ENCODE data around the gene GP2.
"Not testable (repeated sequence)": the region's sequence is repeated elsewhere in the genome, so short reads cannot be mapped to it uniquely, and the experiment has no call there.

Gene GP2

DNA sequence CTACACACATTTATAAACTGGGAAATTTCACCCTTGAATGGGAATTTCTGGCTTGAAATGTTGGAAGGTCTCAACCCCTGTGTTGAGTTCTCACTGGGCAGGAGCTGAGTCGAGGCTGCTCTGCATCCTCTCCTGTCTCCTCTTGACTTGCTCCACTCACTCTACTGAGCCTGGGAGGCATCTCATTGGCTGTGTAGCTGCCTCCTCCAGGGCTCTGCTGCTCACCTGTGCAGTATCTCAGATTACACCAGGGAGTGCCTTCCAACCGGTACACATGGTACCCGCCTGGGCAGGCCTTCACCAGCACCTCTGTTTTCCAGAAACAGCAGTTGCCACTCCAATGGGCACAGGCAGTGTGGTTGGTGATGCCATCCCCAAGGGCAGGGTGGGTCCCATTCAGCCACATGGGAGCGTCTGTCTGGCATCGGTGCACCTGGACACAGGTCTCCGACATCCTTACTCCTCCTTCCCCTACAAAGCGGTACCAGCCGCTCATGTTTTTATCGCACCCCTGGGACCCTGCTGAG, 3.7 kb downstream of the GP2 start:
- DNase-seq (ENCODE audit: low read depth) = no peak

DNA sequence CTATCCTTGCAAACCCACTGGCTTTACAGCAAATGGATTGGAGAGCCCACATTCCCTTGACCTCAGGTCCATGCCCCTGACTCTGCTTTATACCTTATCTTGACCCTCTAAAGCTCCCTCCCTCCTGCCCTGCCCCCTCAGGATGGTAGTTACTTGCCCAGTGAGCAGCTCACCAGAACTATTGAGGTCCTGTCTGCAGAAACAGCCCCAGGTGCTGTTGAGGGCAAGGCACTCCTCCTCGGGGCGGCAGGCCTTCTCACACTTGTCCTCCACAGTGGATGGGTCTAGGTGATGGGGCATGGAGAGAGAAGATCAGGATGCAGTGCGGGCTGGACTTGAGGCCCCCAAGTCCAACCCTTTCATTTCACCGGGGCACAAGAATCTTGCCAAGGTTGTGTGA, 4.6 kb downstream of the GP2 start:
- no peak for DNase-seq (ENCODE audit: low read depth)

DNA sequence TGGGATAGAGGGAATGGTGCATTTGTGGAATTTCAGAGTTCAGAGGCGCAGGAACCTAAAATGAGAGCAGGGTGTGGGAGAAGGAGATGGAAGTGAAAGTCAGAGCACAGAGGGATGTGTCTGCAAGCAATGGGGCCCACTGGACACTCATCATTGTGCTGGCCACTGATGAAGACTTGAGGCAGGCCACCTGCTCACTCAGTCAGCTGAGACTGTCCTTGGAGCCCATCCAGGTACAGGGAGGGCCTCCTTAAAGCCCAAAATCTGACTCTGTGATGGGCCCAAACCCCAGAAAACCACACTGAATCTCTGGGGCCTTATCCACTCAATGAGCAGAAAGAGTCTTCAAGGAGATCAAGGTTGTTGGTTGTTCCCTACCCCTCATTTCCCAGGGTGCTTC, 5.6 kb downstream of the GP2 start:
- no peak for DNase-seq (ENCODE audit: low read depth)

DNA sequence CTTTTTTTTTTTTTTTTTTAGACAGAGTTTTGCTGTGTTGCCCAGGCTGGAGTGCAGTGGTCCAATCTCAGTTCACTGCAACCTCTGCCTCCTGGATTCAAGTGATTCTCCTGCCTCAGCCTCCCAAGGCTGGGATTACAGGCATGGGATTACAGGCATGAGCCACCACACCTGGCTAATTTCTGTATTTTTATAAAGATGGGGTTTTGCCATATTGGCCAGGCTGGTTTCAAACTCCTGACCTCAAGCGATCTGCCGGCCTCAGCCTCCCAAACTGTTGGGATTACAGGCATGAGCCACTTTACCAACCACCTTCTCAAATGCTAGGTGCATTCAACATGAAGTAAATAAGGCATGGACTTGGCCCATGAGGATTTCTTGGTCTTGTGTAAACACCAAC, 6.3 kb downstream of the GP2 start:
- DNase-seq (ENCODE audit: low read depth) = not testable (repeated sequence)

DNA sequence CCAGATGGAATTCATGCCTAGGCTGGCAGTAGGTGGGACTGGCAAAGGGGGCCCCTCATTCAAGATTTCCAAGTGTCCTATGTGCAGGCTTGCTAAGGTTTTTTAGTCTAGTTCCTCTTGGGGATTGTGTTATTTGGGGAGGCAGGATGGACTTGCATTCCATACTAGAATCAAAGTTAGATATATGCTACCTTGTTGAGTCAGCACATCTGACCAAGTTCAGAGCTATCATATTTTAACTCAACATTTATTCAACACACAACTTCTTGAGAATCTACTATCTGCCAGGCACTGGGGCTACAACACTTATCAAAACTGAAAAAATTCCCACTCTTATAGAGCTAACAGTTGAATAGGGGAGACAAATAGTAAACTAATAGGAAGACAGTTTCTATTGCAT, 6.7 kb downstream of the GP2 start:
- DNase-seq (ENCODE audit: low read depth) = no peak

DNA sequence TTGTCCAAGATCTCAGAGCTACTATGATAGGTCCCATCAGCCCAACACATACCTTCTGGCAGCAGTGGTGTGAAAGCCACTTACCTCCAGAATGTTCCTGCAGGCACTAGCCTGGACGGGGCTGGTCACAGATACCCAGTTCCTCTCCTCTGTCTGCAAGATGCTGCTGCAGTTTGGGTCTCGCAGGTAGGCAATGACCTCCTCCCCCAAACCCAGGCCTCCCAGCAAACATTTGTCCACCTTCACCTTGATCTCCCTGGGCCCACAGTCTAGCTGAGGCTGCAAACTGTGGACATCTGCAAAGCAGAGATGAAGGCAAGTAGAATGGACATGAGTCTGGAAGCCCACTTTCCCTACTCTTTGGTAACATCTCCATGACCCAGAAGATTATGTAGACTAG, 7.1 kb downstream of the GP2 start:
- DNase-seq (ENCODE audit: low read depth) = no peak

DNA sequence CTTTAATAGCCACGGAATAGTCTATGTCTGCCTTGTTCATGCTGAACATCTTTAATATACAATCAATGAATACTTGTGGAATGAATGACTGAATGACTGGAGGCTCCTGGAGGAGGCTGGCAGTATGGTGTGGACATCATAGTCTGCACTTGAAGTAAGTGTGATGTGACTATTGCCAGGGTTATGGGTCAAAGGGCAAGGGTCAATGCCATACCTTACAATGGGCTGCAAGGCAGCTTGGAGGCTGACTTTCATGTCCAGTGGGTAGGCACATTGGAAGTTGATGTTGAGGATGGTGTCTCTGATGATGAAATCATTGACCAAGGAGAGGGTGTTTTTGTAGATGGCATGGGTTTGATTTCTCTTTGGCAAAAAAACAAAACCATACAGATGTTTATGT, 7.9 kb downstream of the GP2 start:
- DNase-seq (ENCODE audit: low read depth) = no peak

DNA sequence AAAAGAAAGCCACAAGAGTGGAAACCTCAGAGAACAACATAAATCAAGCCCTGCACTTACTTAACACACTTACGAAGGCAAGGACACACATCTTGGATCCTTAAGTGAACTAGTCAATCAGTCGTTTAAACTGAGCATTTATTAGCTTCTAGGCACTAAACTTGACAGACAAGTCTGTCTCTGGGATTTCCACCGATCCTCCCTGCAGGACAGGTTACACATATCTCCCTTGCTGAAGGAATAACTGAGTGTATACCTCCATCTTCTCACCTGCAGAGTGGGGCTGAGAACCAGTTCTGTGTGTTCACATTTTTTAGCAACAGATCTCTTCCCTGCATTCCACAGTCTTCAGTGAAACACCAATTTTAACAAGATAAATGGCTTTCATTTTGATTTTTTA, 8.9 kb downstream of the GP2 start:
- DNase-seq (ENCODE audit: low read depth) = no peak

DNA sequence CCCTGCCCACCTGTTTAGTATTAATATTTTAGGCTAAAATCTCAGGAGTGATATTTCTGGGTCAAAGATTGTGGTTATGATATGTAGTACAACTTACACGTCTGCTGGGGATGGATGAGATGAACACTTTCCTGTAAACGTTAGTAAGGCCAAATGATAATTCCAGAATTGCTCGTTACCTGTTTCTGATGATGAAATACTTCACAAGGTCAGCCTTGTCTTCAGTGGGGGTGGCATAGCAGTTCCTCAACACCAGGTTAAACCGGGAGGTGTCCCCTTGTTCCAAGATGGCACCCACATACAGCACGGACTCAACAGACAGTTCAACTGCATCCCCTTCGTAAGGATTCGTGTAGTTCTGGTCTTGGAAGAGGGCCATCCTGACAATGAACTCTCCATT, 9.3 kb downstream of the GP2 start:
- no peak for DNase-seq (ENCODE audit: low read depth)

DNA sequence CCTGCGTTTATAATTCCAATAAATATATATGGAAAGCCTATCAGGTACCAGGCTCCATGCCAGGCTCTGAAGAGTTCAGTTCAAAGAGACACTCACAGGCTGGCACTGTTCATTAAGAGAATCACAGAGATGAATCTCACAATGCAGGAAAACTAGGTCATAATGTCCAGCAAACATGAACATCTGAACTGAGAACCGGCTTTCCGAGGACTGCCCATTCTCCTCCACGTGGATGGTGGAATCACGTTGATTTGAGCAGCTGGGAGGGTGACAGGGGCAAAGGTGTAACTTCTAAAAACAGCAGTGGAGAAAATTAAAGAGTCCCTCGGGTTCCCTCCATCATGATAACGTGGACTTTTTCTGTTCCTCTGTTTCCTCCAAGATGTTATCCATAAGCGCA, 10.2 kb downstream of the GP2 start:
- no peak for DNase-seq (ENCODE audit: low read depth)

DNA sequence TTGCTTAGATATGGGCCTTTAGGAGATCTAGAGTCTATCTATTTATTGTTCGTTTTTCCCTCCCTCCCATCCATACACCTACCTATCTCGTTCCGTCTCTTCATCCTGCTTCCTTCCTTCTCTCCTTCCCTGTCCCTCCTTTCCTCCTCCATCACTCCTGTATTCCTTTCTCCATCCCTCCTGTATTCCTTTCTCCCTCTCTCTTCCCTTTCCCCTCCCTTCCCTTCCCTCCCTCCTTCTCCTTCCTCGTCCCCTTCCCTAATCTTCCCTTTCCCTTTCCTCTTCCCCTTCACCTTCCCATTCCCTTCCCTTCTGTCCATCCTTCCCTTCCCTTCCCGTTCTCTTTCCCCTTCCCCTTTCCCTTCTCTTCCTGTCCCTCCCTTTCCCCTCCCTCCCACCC, 10.6 kb downstream of the GP2 start:
- no peak for DNase-seq (ENCODE audit: low read depth)

DNA sequence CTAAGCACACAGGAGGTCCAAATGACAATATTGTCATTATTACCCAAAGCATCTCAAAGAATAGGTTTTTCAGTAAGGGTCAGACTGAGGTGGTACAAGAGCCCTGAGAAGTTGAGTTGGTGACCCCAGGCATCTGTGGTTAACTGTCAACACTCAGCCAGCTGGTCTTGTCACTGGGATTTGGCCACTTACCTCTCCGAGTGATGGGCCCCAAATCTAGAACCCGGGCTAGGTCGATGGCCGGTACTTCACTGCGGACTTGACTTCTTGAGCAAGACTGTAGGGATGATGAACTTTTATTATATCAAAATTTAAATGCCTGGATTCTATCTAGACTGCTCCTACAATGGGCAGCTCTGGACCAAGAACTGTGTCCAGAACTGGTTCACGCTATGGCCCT, 11.5 kb downstream of the GP2 start:
- DNase-seq (ENCODE audit: low read depth) = no peak

DNA sequence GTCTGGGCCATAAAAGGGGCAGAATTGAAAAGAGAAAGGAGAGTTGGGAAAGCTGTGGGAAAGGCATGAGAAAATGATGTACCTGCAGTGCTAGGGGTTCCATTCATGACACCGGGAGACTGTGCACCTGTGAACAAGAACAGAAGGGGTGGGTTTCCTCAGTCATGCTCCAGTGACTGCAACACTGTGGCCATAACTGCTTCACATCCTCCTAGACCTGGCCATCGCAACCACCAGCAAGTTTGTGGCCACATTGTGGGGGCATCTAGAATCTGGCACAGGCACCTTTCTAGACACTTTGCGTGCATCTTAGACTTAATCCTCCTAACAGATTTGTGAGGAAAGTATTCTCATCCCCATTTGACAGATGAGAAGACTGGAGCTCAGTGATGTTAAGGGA, 12.7 kb downstream of the GP2 start:
- DNase-seq (ENCODE audit: low read depth) = no peak

DNA sequence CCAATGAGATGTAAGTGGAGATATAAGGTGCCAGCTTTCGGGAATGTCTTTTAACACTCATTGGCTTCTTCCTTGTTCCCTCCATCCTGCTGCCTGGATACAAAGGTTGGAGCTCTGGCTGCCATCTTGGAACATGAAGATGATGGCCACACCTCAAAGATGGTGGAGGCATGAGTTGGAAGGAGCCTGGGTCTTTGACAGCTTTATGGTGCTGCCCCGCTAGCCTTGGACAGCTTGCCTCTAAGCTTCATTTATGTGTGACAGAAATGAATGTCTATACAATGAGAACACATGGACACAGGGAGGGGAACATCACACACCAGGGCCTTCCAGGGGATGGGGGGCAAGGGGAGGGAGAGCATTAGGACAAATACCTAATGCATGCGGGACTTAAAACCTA, 13.6 kb downstream of the GP2 start:
- DNase-seq (ENCODE audit: low read depth) = no peak

DNA sequence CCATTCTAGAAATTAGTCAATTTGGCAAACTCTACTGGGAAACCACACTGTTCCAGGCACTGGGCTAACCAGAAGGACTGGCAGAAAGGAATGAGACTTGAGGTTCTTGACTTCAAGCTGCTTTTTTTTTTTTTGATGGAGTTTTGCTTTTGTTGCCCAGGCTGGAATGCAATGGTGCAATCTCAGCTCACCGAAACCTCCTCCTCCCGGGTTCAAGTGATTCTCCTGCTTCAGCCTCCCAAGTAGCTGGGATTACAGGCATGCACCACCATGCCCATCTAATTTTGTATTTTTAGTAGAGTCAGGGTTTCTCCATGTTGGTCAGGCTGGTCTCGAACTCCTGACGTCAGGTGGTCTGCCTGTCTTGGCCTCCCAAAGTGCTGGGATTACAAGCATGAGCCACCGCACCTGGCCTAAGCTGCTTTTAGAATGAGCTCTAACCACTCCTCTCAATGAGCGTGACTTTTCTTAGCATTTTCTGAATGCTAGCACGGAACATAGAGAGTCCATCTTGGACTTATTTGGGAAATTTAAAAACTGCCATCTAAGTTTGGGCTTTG, 14.7 kb downstream of the GP2 start:
- DNase-seq (ENCODE audit: low read depth) = not testable (repeated sequence)

DNA sequence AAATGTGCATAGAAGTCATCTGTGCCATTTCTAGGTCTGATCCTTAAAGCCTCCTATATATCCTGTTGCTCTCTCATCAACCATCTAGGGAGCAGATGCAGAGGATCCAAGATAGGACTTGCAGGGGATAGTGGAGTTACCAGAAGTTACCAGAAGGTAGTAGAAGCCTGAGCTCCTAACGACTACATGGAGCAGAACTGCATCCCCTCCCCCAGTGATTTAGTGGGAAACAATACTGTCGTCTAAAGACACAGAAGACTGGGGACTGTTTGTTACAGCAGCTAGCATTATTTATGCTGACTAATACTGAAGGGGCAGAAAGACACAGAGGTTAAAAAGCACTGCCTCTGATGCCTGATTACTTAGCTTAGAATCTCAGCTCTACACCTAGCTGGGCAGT, 15.8 kb downstream of the GP2 start:
- no peak for DNase-seq (ENCODE audit: low read depth)

DNA sequence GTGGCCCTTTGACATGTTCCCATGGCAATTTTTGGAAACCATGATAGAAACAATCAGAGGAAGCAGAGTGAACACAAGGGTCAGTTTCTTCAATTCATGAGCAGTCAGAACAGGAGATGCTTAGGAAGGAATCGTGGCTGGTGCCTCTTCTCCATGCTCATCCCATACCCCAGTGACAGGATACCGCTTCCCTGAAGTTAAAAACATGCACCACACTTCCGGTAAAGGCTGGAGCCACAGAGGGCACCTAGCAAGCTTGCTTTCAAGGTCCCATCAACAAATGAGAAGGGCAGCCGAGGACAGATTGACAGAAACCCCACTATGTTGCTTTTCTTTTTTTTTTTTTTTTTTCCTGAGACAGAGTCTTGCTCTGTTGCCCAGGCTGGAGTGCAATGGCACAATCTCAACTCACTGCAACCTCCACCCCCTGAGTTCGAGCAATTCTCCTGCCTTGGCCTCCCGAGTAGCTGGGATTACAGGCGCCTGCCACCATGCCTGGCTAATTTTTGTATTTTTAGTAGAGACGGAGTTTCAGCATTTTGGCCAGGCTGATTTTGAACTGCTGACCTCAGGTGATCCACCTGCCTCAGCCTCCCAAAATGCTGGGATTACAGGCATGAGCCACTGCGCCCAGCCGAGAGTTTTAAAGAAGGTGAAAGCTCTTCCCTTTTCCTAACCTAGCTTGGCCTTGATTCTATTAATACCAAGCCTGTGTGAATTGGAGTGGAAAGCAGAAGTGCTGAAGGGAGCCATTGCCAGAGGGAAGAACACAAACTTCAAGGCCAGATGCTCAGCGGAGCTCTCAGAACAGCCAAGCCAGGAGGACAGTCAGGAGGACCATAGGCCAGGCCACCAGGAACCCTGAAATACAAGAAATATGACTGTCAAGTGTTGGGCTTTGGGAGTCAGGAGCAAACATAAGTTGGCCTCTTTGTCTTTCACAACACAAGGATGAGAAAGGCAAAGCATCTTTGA, 16.6 kb downstream of the GP2 start:
- DNase-seq (ENCODE audit: low read depth) = no peak

DNA sequence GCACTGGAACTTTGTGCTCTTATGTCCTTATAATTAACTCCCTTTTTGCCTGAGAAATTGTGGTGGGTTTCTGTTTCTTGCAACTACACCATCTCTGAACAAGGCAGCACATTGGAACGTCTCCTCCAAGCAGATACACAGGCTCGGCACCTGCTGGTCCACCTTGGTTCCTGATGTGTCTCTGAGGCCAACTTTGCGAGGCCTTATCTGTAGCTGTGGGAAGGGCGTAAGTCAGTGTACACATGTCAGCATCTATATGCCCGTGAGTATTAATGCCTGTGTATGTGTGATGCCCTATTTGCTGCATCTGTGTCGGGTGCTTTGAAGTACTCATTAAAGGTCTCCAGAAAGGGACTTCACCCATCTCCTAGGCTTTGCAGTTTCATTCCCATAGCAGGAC, 17.5 kb downstream of the GP2 start:
- DNase-seq (ENCODE audit: low read depth) = no peak

DNA sequence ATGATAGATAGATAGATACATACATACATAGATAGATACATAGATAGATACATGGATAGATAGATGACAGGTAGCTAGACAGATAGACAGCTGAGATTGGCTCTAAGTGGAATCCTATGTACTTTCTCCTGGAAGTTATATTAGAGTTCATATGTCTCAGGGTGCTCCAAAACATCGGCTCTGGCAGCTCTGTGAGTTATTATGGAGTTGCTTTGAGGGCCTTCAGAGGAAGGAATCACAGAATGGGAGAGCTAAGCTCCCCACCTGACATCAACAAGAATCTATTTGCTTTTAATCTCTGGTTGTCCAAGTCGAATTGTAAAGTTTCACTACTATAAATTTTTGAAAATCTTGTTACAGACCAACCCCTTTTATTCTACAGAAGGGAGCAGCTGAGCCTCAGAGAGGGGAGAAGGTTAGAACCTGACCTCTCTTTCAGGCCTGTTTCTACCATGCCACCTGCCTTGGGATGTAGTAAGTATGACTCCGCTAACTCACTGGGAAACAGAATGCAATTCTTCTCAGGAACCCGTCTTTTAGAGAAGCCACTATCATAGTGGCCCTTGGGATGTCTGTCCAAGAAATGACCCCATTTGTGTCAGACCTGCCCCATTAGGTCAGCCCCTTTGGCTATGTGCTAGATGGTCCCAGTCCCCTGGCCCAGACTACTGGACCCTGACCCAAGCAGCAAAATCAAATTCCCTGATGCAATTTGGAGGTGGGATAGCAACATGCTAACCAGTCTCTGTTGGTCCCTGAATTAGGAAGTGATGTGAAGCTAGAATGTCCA, 18.3 kb downstream of the GP2 start:
- DNase-seq (ENCODE audit: low read depth) = no peak

DNA sequence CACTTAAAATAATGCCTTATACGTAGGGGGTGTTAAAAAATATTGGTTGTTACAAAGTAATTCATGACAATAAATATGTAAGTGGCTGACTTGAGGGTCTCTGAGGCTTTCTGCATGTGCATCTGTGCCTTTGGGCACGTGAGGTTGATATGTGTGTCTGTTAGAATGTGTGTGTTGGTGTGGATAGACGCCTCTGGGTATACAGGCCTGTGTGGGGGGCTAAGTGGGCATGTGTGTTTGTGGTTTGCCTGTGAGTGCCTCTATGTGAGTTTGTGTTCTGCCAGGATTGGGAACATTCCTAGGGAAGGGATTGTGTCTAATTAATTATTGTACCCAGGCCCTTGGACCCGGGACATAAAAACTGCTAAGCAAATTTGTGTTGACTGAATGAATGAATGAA, 19.0 kb downstream of the GP2 start:
- DNase-seq (ENCODE audit: low read depth) = no peak

DNA sequence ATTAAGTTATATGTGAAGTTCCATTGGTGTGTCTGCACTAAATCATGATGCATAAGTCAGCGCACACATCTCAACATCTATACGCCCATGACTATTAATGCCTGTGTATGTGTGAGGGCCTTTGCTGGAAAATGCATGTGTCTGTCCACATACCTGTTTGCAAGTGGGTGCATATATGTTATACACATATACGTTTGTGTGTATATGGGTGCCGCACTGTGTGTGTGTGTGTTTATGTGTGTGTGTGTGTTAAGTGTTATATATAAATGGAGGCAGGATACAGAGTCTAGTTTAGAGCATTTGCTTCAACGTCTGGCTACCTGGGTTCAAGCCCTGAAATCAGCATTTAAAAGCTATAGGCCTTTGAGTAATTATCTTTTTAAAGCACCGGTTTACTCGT, 19.5 kb downstream of the GP2 start:
- no peak for DNase-seq (ENCODE audit: low read depth)

DNA sequence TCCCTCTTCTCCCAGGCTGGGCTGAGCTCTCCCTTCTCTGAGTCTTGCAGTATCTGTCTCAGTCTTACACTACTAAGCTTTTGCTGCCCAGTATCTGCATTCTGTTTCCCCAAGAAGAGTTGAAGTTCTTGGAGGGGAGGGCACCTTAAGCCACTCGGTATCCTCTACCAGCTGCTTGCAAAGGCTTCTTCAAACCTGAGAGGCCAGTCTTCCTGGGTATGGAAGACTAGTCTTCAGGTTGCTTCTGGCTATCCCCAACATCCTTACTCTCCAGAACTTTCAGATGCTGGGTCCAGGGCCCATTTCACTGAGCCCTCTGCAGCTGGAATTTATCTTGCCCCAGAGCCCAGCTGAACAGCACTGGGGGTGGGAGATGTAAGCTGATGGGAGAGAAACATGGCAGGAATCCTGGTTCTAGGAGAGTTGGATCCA, 20.1 kb downstream of the GP2 start:
- DNase-seq (ENCODE audit: low read depth) = no peak

DNA sequence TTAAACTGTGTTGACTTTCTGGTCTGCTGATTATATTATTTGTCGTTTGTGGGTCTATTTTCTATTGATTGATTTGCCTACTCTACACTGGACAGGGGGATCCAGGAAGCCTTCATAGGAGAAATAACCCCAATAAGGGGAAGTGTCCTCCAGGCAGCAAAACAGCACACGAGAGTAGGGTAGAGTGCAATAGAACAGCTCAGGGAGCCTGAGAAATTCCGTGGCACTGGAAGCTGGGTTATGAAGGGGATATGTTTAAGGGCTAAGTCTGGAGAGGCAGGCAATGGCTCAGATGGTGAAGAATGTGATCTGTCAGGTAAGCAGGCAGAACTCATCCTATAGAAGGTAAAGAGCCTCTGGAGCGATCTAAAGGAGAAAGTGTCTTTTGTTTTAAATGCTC, 20.9 kb downstream of the GP2 start:
- no peak for DNase-seq (ENCODE audit: low read depth)
